GM12873 (cell line): ENCODE results near the gene CAMSAP2.

Source experiments
- CTCF ChIP-seq: IDR thresholded peaks from 2 replicates; pipeline ENCODE4 v1.5.1; 2012; ENCODE audit warnings: low read depth, mild to moderate bottlenecking, moderate library complexity, low read length, control low read depth; ENCODE audit not compliant: insufficient read depth; ENCODE audit errors: missing control alignments

CAMSAP2 gene

GRCh38 chr1:200787896-200788387 is 49.2 kb downstream of the CAMSAP2 start:
- no peak for TF ChIP-seq CTCF

GRCh38 chr1:200793677-200794076 is 55.0 kb downstream of the CAMSAP2 start:
- TF ChIP-seq CTCF = no peak

- TF ChIP-seq CTCF = no peak
Measured at GRCh38 chr1:200794506-200795065, 55.9 kb downstream of the CAMSAP2 start.

- no peak for TF ChIP-seq CTCF
Measured at GRCh38 chr1:200795156-200795555, 56.5 kb downstream of the CAMSAP2 start.

- no peak for TF ChIP-seq CTCF
Measured at GRCh38 chr1:200802042-200802441, 63.3 kb downstream of the CAMSAP2 start.

- TF ChIP-seq CTCF = peak; percentile 93
Measured at GRCh38 chr1:200802865-200803512, 64.3 kb downstream of the CAMSAP2 start.

GRCh38 chr1:200805719-200806118 is 67.0 kb downstream of the CAMSAP2 start:
- no peak for TF ChIP-seq CTCF
